ENCODE data around the gene SDSL. TPM values are rescaled to one million over a fixed set of nuclear protein-coding genes. Genes with fewer than 3 reads are reported as not detected.

Gene SDSL
- total and polyA plus RNA-seq, 2 experiments from 2014 or later: not detected

DNA sequence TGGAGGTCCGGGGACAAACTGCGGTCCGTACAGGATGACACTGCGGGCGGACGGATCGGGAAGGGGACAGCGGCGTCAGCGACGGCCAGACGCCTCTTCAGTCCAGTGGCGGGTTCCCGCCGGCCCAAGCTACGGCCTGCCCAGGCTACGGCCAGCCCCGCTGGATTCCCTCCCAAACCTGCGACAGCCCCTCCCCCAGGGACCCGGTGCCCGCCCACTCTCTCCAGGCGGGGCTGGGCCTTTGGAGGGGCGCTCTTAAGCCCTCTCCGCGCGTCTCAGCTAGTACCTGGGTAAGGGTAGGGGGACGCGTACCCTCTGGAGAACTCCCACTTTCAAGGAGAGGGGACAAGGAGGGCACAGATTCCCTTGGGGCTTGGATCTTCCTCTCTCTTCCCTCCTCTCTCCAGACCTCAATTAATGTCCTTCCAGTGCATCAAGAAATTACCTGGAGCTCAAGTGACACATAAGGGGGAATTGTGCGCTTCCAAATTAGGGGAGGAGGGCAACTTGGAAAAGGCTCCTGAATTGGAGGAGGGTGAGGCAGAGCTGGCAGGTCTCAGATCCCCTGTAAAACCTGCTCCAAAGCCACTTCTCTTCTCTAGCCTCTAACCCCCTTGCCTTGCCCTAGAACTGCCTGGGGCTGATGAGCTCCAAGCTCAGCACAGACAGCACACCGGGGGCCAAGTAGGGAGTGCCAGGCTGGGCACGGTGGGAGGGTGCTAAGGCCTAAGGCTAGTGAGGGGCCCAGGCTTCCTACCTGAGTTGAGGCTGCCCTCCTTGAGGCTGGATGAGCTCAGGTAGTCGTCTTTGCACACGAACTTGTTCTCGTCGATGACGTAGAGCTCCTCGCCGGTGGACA lies 46.4 kb downstream of the SDSL start:
- H3K4me1 ChIP-seq (ENCODE audit: insufficient read depth): peaks cover 64% of the 10 kb centered on the region
- H3K4me3 ChIP-seq: peak overlapping the region; percentile 58
- peak; percentile 8 for ATAC-seq
- Mint-ChIP-seq H3K27ac (no peak overlapping the region), H3K36me3 (ENCODE audit: low read depth) (no peaks in the 10 kb centered on the region; the same call in 2 of the 3 replicates), H3K4me3 (peak overlapping the region; percentile 59), H3K27me3 (ENCODE audit: insufficient read depth, low read depth, poor library complexity) (peaks cover 98% of the 10 kb centered on the region), H3K9me3 (0 out of 3 replicates have a peak, but pooled peaks cover 3% of the 10 kb centered on the region), H3K4me1 (peaks cover 55% of the 10 kb centered on the region)
- peaks cover 6% of the 10 kb centered on the region; the same call in 1 of the 2 replicates for H4K20me1 ChIP-seq (replicated peaks; ENCODE audit: insufficient read depth)
- H3K4me2 ChIP-seq: peak overlapping the region; percentile 85
- DNase-seq (ENCODE audit: low spot score): peak; percentile 69
- H3K27me3 ChIP-seq (ENCODE audit: insufficient read depth): peaks cover 100% of the 10 kb centered on the region
- H2AFZ ChIP-seq: peak overlapping the region; percentile 81
- no peaks in the 10 kb centered on the region for H3K36me3 ChIP-seq (ENCODE audit: insufficient read depth)
- H3K79me2 ChIP-seq (replicated peaks; ENCODE audit: insufficient read depth): no peaks in the 10 kb centered on the region
- peaks cover 34% of the 10 kb centered on the region for H3F3A ChIP-seq (replicated peaks; ENCODE audit: low read depth)
- TF ChIP-seq ZNF331 (CRISPR knock-in tag; IDR thresholded peaks at IDR 0.05; ENCODE audit: low read depth): no peak
- no peak for TF ChIP-seq JUNB (IDR thresholded peaks at IDR 0.05; ENCODE audit: unreplicated experiment)
- peak; percentile 89 for TF ChIP-seq EZH2 (IDR thresholded peaks at IDR 0.05; ENCODE audit: low read depth, unreplicated experiment)
- TF ChIP-seq, protein P1, sequence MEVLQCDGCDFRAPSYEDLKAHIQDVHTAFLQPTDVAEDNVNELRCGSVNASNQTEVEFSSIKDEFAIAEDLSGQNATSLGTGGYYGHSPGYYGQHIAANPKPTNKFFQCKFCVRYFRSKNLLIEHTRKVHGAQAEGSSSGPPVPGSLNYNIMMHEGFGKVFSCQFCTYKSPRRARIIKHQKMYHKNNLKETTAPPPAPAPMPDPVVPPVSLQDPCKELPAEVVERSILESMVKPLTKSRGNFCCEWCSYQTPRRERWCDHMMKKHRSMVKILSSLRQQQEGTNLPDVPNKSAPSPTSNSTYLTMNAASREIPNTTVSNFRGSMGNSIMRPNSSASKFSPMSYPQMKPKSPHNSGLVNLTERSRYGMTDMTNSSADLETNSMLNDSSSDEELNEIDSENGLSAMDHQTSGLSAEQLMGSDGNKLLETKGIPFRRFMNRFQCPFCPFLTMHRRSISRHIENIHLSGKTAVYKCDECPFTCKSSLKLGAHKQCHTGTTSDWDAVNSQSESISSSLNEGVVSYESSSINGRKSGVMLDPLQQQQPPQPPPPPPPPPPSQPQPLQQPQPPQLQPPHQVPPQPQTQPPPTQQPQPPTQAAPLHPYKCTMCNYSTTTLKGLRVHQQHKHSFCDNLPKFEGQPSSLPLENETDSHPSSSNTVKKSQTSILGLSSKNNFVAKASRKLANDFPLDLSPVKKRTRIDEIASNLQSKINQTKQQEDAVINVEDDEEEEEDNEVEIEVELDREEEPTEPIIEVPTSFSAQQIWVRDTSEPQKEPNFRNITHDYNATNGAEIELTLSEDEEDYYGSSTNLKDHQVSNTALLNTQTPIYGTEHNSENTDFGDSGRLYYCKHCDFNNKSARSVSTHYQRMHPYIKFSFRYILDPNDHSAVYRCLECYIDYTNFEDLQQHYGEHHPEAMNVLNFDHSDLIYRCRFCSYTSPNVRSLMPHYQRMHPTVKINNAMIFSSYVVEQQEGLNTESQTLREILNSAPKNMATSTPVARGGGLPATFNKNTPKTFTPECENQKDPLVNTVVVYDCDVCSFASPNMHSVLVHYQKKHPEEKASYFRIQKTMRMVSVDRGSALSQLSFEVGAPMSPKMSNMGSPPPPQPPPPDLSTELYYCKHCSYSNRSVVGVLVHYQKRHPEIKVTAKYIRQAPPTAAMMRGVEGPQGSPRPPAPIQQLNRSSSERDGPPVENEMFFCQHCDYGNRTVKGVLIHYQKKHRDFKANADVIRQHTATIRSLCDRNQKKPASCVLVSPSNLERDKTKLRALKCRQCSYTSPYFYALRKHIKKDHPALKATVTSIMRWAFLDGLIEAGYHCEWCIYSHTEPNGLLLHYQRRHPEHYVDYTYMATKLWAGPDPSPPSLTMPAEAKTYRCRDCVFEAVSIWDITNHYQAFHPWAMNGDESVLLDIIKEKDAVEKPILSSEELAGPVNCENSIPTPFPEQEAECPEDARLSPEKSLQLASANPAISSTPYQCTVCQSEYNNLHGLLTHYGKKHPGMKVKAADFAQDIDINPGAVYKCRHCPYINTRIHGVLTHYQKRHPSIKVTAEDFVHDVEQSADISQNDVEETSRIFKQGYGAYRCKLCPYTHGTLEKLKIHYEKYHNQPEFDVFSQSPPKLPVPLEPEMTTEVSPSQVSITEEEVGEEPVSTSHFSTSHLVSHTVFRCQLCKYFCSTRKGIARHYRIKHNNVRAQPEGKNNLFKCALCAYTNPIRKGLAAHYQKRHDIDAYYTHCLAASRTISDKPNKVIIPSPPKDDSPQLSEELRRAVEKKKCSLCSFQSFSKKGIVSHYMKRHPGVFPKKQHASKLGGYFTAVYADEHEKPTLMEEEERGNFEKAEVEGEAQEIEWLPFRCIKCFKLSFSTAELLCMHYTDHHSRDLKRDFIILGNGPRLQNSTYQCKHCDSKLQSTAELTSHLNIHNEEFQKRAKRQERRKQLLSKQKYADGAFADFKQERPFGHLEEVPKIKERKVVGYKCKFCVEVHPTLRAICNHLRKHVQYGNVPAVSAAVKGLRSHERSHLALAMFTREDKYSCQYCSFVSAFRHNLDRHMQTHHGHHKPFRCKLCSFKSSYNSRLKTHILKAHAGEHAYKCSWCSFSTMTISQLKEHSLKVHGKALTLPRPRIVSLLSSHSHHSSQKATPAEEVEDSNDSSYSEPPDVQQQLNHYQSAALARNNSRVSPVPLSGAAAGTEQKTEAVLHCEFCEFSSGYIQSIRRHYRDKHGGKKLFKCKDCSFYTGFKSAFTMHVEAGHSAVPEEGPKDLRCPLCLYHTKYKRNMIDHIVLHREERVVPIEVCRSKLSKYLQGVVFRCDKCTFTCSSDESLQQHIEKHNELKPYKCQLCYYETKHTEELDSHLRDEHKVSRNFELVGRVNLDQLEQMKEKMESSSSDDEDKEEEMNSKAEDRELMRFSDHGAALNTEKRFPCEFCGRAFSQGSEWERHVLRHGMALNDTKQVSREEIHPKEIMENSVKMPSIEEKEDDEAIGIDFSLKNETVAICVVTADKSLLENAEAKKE (CRISPR knock-in tag; IDR thresholded peaks at IDR 0.05): no peak
- TF ChIP-seq ZNF114 (CRISPR knock-in tag; IDR thresholded peaks at IDR 0.05): no peak
- TF ChIP-seq, protein P2, sequence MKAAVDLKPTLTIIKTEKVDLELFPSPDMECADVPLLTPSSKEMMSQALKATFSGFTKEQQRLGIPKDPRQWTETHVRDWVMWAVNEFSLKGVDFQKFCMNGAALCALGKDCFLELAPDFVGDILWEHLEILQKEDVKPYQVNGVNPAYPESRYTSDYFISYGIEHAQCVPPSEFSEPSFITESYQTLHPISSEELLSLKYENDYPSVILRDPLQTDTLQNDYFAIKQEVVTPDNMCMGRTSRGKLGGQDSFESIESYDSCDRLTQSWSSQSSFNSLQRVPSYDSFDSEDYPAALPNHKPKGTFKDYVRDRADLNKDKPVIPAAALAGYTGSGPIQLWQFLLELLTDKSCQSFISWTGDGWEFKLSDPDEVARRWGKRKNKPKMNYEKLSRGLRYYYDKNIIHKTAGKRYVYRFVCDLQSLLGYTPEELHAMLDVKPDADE (IDR thresholded peaks at IDR 0.05): no peak
- TF ChIP-seq CREB1 (CRISPR knock-in tag; IDR thresholded peaks at IDR 0.05; ENCODE audit: low read depth): peak; percentile 43; the same call in 1 of the 2 replicates
- TF ChIP-seq, protein P3, sequence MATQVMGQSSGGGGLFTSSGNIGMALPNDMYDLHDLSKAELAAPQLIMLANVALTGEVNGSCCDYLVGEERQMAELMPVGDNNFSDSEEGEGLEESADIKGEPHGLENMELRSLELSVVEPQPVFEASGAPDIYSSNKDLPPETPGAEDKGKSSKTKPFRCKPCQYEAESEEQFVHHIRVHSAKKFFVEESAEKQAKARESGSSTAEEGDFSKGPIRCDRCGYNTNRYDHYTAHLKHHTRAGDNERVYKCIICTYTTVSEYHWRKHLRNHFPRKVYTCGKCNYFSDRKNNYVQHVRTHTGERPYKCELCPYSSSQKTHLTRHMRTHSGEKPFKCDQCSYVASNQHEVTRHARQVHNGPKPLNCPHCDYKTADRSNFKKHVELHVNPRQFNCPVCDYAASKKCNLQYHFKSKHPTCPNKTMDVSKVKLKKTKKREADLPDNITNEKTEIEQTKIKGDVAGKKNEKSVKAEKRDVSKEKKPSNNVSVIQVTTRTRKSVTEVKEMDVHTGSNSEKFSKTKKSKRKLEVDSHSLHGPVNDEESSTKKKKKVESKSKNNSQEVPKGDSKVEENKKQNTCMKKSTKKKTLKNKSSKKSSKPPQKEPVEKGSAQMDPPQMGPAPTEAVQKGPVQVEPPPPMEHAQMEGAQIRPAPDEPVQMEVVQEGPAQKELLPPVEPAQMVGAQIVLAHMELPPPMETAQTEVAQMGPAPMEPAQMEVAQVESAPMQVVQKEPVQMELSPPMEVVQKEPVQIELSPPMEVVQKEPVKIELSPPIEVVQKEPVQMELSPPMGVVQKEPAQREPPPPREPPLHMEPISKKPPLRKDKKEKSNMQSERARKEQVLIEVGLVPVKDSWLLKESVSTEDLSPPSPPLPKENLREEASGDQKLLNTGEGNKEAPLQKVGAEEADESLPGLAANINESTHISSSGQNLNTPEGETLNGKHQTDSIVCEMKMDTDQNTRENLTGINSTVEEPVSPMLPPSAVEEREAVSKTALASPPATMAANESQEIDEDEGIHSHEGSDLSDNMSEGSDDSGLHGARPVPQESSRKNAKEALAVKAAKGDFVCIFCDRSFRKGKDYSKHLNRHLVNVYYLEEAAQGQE (IDR thresholded peaks at IDR 0.05; ENCODE audit: unreplicated experiment): no peak
- peak; percentile 3 for TF ChIP-seq EZH2phosphoT487 (IDR thresholded peaks at IDR 0.05; ENCODE audit: unreplicated experiment)
- TF ChIP-seq, protein P4, sequence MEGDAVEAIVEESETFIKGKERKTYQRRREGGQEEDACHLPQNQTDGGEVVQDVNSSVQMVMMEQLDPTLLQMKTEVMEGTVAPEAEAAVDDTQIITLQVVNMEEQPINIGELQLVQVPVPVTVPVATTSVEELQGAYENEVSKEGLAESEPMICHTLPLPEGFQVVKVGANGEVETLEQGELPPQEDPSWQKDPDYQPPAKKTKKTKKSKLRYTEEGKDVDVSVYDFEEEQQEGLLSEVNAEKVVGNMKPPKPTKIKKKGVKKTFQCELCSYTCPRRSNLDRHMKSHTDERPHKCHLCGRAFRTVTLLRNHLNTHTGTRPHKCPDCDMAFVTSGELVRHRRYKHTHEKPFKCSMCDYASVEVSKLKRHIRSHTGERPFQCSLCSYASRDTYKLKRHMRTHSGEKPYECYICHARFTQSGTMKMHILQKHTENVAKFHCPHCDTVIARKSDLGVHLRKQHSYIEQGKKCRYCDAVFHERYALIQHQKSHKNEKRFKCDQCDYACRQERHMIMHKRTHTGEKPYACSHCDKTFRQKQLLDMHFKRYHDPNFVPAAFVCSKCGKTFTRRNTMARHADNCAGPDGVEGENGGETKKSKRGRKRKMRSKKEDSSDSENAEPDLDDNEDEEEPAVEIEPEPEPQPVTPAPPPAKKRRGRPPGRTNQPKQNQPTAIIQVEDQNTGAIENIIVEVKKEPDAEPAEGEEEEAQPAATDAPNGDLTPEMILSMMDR (conservative IDR thresholded peaks at IDR 0.05; ENCODE audit: low read depth in 2 of 2): no peak
- no peak for TF ChIP-seq NANOG (IDR thresholded peaks at IDR 0.05; ENCODE audit: borderline replicate concordance)
- TF ChIP-seq POLR2AphosphoS5 (IDR thresholded peaks at IDR 0.05; ENCODE audit: low read depth): no peak
- TF ChIP-seq STAT1 (IDR thresholded peaks at IDR 0.05; ENCODE audit: unreplicated experiment): no peak
- no peak overlapping the region for H3K27ac ChIP-seq (ENCODE audit: low read depth)
- H3K9me2 ChIP-seq (ENCODE audit: insufficient read depth): no peaks in the 10 kb centered on the region

Data from GM23338 (cell line).